ENCODE measurements around the gene PTPRN2.

DNA sequence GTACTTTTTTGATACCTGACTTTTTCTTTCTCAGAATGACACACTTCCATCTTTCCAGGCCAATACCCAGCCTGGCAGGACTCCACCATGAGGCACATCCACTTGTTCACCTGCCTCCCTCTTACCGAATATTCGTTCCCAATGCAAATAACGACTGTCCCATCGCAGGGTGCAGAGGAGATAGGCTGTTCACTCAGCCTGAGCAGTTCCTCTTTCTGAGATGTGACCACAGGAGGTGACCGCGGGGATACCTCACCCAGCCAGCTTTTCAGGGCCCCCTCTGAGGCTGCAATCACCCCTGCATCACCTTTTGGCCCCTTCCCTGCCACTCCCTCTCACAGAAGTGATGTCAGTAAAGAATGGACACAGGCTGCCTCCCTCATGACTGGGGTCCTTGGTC is 28.3 kb downstream of the PTPRN2 start:
- TF ChIP-seq, protein P1, sequence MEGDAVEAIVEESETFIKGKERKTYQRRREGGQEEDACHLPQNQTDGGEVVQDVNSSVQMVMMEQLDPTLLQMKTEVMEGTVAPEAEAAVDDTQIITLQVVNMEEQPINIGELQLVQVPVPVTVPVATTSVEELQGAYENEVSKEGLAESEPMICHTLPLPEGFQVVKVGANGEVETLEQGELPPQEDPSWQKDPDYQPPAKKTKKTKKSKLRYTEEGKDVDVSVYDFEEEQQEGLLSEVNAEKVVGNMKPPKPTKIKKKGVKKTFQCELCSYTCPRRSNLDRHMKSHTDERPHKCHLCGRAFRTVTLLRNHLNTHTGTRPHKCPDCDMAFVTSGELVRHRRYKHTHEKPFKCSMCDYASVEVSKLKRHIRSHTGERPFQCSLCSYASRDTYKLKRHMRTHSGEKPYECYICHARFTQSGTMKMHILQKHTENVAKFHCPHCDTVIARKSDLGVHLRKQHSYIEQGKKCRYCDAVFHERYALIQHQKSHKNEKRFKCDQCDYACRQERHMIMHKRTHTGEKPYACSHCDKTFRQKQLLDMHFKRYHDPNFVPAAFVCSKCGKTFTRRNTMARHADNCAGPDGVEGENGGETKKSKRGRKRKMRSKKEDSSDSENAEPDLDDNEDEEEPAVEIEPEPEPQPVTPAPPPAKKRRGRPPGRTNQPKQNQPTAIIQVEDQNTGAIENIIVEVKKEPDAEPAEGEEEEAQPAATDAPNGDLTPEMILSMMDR (IDR thresholded peaks at IDR 0.05): no peak
- TF ChIP-seq POLR2A (IDR thresholded peaks at IDR 0.05) (no peak), POLR2AphosphoS5 (IDR thresholded peaks at IDR 0.05) (no peak)
